Cardiac fibroblast (primary cell): ENCODE data around the gene OPRM1.
"Not testable (repeated sequence)": the region's sequence is repeated elsewhere in the genome, so short reads cannot be mapped to it uniquely, and the experiment has no call there.

ENCODE experiments used
- DNase-seq, 2 donors: peaks; one replicate each; pipeline versions ENCODE4 v3.0.0 to v3.0.0-alpha.2; 2010; ENCODE audit warnings: low read depth in 2 of 2
- H3K4me3 ChIP-seq, 2 donors: replicated peaks in 1 of 2; 1 replicate in 1 of 2; 2 replicates in 1 of 2; pipeline ENCODE4 v1.5.1; 2011; ENCODE audit warnings: low read depth in 2 of 2, low read length in 2 of 2, mild to moderate bottlenecking in 2 of 2, moderate library complexity in 1 of 2
- CTCF ChIP-seq: IDR thresholded peaks from one replicate; pipeline ENCODE4 v1.5.1; 2011; ENCODE audit warnings: low read depth, mild to moderate bottlenecking, low read length, inconsistent platforms

The OPRM1 gene

GRCh38 chr6:154167126-154167525, 128.1 kb downstream of the OPRM1 start:
- no peak for DNase-seq
- TF ChIP-seq CTCF = no peak
- no peak overlapping the region for H3K4me3 ChIP-seq

GRCh38 chr6:154169193-154169847, 130.3 kb downstream of the OPRM1 start:
- no peak for TF ChIP-seq CTCF
- no peak overlapping the region for H3K4me3 ChIP-seq
- DNase-seq = peak in 1 of 2 donors; percentile 7

- H3K4me3 ChIP-seq = no peak overlapping the region
- no peak for TF ChIP-seq CTCF
- no peak for DNase-seq
Measured at GRCh38 chr6:154170106-154170505, 131.1 kb downstream of the OPRM1 start.

- not testable (repeated sequence) for DNase-seq, H3K4me3 ChIP-seq
Measured at GRCh38 chr6:154172393-154172792, 133.4 kb downstream of the OPRM1 start.

GRCh38 chr6:154179434-154179833, 140.4 kb downstream of the OPRM1 start:
- no peak for TF ChIP-seq CTCF
- H3K4me3 ChIP-seq = no peak overlapping the region

GRCh38 chr6:154187203-154187602, 148.2 kb downstream of the OPRM1 start:
- H3K4me3 ChIP-seq = no peak overlapping the region
- no peak for TF ChIP-seq CTCF
- no peak for DNase-seq

More at GRCh38 chr6:154179434-154179833, 140.4 kb downstream of the OPRM1 start:
- DNase-seq = no peak

- no peak for DNase-seq
- H3K4me3 ChIP-seq = no peak overlapping the region
- no peak for TF ChIP-seq CTCF
Measured at GRCh38 chr6:154187714-154188113, 148.7 kb downstream of the OPRM1 start.
